CD4-positive, alpha-beta memory T cell (primary cell): ENCODE measurements around the gene TBC1D14. TPM values are rescaled to one million over a fixed set of nuclear protein-coding genes. Genes with fewer than 3 reads are reported as not detected.

ENCODE experiments used
- CTCF ChIA-PET: fragments of 350-600 bp; sonication (Branson Sonifier 250); formaldehyde crosslinking; loops from one replicate; lab custom pipeline; 2021; ENCODE audit warnings: inconsistent platforms; ENCODE audit not compliant: partially characterized antibody; lab: Charles Lee
- POLR2A ChIA-PET: fragments of 350-600 bp; sonication (Branson Sonifier 250); formaldehyde crosslinking; loops from one replicate; lab custom pipeline; 2021; ENCODE audit not compliant: partially characterized antibody; lab: Charles Lee
- DNase-seq, 5 donors: peaks; one replicate each; pipeline versions ENCODE4 v3.0.0 to v3.0.0-alpha.2; 2020 to 2022; ENCODE audit warnings: mixed read lengths in 1 of 5
- H3K27ac ChIP-seq: one replicate; pipeline ENCODE4 v1.7.0; 2013; ENCODE audit warnings: low read depth, low read length
- H3K27me3 ChIP-seq: 2 replicates; pipeline ENCODE4 v1.7.0; 2013; ENCODE audit warnings: mild to moderate bottlenecking, low read length, moderate library complexity; ENCODE audit not compliant: insufficient read depth
- H3K36me3 ChIP-seq: 2 replicates; pipeline ENCODE4 v1.7.0; 2013; ENCODE audit warnings: mild to moderate bottlenecking, low read length, moderate library complexity; ENCODE audit not compliant: insufficient read depth
- H3K4me1 ChIP-seq: 2 replicates; pipeline ENCODE4 v1.7.0; 2013; ENCODE audit warnings: mild to moderate bottlenecking, low read length, moderate library complexity; ENCODE audit not compliant: insufficient read depth
- H3K4me3 ChIP-seq, 2 donors: one replicate each; pipeline ENCODE4 v1.7.0; 2013; ENCODE audit warnings: low read length in 2 of 2, mild to moderate bottlenecking in 1 of 2
- H3K9me3 ChIP-seq, 2 donors: one replicate each; pipeline ENCODE4 v1.7.0; 2013; ENCODE audit warnings: low read length in 2 of 2, control low read depth in 1 of 2; ENCODE audit not compliant: control insufficient read depth in 1 of 2
- H3K27ac Mint-ChIP-seq, 7 donors: one replicate each; pipeline ENCODE4 v1.8.0; 2020 to 2021; ENCODE audit warnings: mixed read lengths in 7 of 7, mild to moderate bottlenecking in 6 of 7, inconsistent platforms in 3 of 7, moderate library complexity in 3 of 7
- H3K27me3 Mint-ChIP-seq, 2 donors: one replicate each; pipeline ENCODE4 v1.8.0; 2020 to 2021; ENCODE audit warnings: mixed read lengths in 2 of 2
- H3K36me3 Mint-ChIP-seq, 2 donors: one replicate each; pipeline ENCODE4 v1.8.0; 2020 to 2021; ENCODE audit warnings: mixed read lengths in 2 of 2, inconsistent platforms in 1 of 2, mild to moderate bottlenecking in 1 of 2
- H3K4me1 Mint-ChIP-seq, 4 donors: one replicate each; pipeline ENCODE4 v1.8.0; 2020 to 2021; ENCODE audit warnings: mixed read lengths in 4 of 4, mild to moderate bottlenecking in 1 of 4
- H3K4me3 Mint-ChIP-seq, 8 donors: one replicate each; pipeline ENCODE4 v1.8.0; 2020 to 2021; ENCODE audit warnings: mixed read lengths in 8 of 8, mild to moderate bottlenecking in 7 of 8, moderate library complexity in 6 of 8, inconsistent platforms in 3 of 8
- H3K9me3 Mint-ChIP-seq, 8 donors: one replicate each; pipeline ENCODE4 v1.8.0; 2020 to 2021; ENCODE audit warnings: mixed read lengths in 8 of 8, mild to moderate bottlenecking in 5 of 8, inconsistent platforms in 3 of 8, moderate library complexity in 1 of 8
- intact Hi-C: fragments of 100-400 bp; cut with micrococcal nuclease; formaldehyde crosslinking; loops from one replicate; pipeline ENCODE4 v1.15.1; 2023
- polyA plus RNA-seq, 2 donors: library from polyadenylated mRNA; unstranded; fragments of 300-500 nt; fragmentation: Illumina TruSeq; gene quantifications; one replicate each; pipeline ENCODE4 v1.2.3, GENCODE V29; 2021
- total RNA-seq, 2 experiments: library from RNA; stranded (reverse); gene quantifications; one replicate each; pipeline ENCODE4 v1.2.3, GENCODE V29; 2021

The TBC1D14 gene
- total and polyA plus RNA-seq, 4 experiments from 2014 or later: 40.7 to 80.7 (median 63.0) TPM

DNA sequence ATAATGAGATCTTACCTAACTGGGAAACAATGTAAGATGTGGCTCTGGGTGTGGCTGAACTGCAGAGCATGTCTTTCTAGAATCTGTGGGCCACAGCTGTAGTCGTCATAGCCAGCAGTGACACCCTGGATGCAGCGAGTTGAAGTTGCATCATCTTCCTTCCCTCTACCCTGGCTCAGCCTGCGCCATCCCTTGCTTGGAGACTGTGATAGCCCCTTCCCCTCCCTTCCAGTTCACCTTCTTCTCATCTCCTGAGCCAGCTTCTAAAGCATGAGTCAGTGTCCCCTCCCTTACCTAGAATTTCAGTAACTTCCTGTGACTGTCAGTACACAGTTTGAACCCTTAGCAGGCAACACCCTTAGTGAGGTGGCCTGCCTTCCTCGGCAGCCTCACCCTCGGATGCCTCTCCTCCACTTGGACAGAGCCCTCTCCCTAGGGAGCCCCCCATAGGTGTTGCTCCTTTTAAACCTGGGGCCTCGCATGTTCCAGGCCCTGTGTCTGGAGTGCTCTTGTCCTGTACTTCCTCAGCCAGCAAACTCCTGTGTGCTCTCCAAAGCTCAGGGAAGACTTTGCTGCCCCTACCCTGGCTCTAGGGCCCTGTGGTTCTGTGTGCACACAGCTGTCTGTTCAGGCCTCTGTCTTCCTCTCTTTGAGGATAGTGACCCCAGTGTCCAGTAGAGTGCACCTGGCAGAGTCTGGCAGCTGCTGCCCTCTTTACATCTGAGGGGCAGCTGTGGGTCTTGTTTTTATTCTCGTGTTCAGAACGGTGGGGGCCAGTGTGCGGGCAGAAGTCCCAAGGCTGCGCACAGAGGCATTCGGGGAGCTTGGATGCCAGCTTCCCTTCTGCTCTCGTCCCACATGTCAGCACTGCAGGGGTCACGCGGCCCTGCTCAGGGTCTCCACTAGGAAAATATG is 89.8 kb downstream of the TBC1D14 start:
- peaks cover 13 to 20% (median 15%) of the 10 kb centered on the region in 4 donors for H3K4me1 Mint-ChIP-seq
- peak in 4 of 5 donors; percentile 8 to 69 (median 37) for DNase-seq

DNA sequence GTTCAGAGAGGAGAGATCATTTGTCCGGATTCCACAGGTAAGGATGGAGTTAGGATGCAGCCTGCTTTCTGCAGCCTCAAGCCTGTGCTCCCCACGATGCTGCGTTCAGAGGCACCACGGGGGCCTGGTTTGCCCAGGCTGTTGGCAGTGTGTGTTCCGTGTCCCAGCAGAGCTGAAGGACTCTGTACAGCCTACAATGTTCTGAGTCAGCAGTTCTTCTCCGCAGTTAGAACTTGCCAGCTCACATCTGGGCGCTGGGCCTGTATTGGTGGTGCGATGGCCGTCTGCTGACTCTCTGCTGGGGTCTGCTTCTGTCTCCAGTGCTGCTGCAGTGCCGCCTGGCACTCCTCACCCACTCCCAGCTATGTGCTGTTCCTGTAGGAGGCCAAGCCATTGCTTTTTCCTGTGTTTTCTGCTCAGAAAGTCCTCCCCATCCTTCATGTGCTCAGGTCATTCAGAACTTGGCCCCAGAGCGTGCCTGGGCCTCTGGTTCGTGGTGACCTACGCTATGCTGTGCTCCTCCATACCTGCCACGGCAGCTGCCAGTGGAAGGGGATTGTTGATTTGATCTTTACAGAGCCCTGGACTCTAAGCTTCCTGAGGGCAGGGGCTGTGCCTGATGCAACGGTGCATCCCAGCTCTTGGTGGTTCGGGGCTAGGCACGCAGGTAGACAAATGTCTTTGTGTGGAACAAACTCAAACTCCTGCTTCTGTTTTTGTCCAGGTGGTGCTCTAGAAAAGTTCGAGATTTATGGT is 91.0 kb downstream of the TBC1D14 start:
- Mint-ChIP-seq H3K36me3 (peaks cover 55 to 71% of the 10 kb centered on the region in 2 donors), H3K27ac (peak overlapping the region in 5 of 7 donors; percentile 16 to 82 (median 44)), H3K4me1 (peaks cover 12 to 20% (median 15%) of the 10 kb centered on the region in 4 donors), H3K9me3 (peaks cover 0 to 2% (median 0%) of the 10 kb centered on the region in 8 donors), H3K4me3 (no peak overlapping the region), H3K27me3 (no peaks in the 10 kb centered on the region)
- no peak overlapping the region for H3K4me3 ChIP-seq
- H3K9me3 ChIP-seq: no peaks in the 10 kb centered on the region
- POLR2A ChIA-PET: no interaction called here
- CTCF ChIA-PET: interaction anchor here (1.8 kb wide), 1 partner anchor 8 kb away, joined by 4 read pairs; no protein-coding TSS in a partner anchor
- intact Hi-C loops: no loop called here
- peaks cover 17% of the 10 kb centered on the region for H3K4me1 ChIP-seq
- peaks cover 52% of the 10 kb centered on the region for H3K36me3 ChIP-seq
- H3K27me3 ChIP-seq: no peaks in the 10 kb centered on the region
- no peak for DNase-seq
- no peak overlapping the region for H3K27ac ChIP-seq

More for the DNA sequence above, 89.8 kb downstream of the TBC1D14 start:
- Mint-ChIP-seq H3K36me3 (peaks cover 55 to 75% of the 10 kb centered on the region in 2 donors), H3K27me3 (no peaks in the 10 kb centered on the region), H3K27ac (peak overlapping the region; percentile 49 to 93 (median 71)), H3K4me3 (peak overlapping the region in 7 of 8 donors; percentile 3 to 69 (median 44)), H3K9me3 (peaks cover 0 to 2% (median 0%) of the 10 kb centered on the region in 8 donors)
- CTCF ChIA-PET: interaction anchor here (0.8 kb wide), 1 partner anchor 25 kb away, joined by 3 read pairs; no protein-coding TSS in a partner anchor
- H3K36me3 ChIP-seq: peaks cover 51% of the 10 kb centered on the region
- H3K27ac ChIP-seq: no peak overlapping the region
- POLR2A ChIA-PET: interaction anchor here (1.0 to 1.3 kb wide), 2 partner anchors 12 to 68 kb away, joined by 3 to 6 read pairs; no protein-coding TSS in a partner anchor
- H3K4me1 ChIP-seq: peaks cover 17% of the 10 kb centered on the region
- no peaks in the 10 kb centered on the region for H3K27me3 ChIP-seq
- H3K4me3 ChIP-seq: no peak overlapping the region
- no peaks in the 10 kb centered on the region for H3K9me3 ChIP-seq
- intact Hi-C loops: no loop called here

DNA sequence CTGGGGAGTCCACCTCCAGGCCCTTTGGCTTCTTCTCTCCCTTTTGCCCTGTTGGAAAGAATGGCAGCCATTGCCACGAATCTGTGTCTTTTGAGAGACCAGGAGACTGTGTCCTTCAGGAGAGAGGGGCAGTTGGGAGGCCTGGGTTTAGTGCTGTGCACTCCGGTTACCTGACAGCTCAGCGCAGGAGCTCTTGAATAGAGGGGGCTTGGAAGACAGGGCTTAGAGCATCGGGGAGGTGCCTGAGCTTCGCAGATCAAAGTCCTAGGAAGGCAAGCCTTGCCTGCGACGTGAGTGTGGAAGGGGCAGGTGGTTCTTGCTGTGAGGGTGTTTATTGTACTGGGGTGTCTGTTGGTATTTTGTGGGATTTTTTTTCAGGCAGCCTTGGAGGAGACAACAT is 91.6 kb downstream of the TBC1D14 start:
- Histone ChIP-seq H3K4me3 (no peak overlapping the region), H3K4me1 (peaks cover 17% of the 10 kb centered on the region), H3K9me3 (no peaks in the 10 kb centered on the region), H3K36me3 (peaks cover 51% of the 10 kb centered on the region), H3K27ac (no peak overlapping the region), H3K27me3 (no peaks in the 10 kb centered on the region)
- Mint-ChIP-seq H3K4me3 (no peak overlapping the region), H3K27me3 (no peaks in the 10 kb centered on the region), H3K36me3 (peaks cover 55 to 76% of the 10 kb centered on the region in 2 donors), H3K9me3 (peaks cover 0 to 2% (median 0%) of the 10 kb centered on the region in 8 donors), H3K27ac (peak overlapping the region in 3 of 7 donors; percentile 35 to 46 (median 42)), H3K4me1 (peaks cover 12 to 20% (median 15%) of the 10 kb centered on the region in 4 donors)
- no peak for DNase-seq
- intact Hi-C loops: no loop called here
- ChIA-PET CTCF (interaction anchor here (1.8 kb wide), 1 partner anchor 9 kb away, joined by 4 read pairs; no protein-coding TSS in a partner anchor), POLR2A (no interaction called here)

- no peak for DNase-seq
- peaks cover 17% of the 10 kb centered on the region for H3K4me1 ChIP-seq
- no peak overlapping the region for H3K4me3 ChIP-seq
- H3K27me3 Mint-ChIP-seq: no peaks in the 10 kb centered on the region
- peaks cover 0 to 2% (median 0%) of the 10 kb centered on the region in 8 donors for H3K9me3 Mint-ChIP-seq
- peaks cover 12 to 20% (median 15%) of the 10 kb centered on the region in 4 donors for H3K4me1 Mint-ChIP-seq
- peaks cover 64 to 78% of the 10 kb centered on the region in 2 donors for H3K36me3 Mint-ChIP-seq
- ChIA-PET CTCF (no interaction called here), POLR2A (no interaction called here)
- peaks cover 57% of the 10 kb centered on the region for H3K36me3 ChIP-seq
- H3K27me3 ChIP-seq: no peaks in the 10 kb centered on the region
- H3K27ac ChIP-seq: no peak overlapping the region
- intact Hi-C loops: no loop called here
- peak overlapping the region in 2 of 7 donors; percentile 44 to 69 for H3K27ac Mint-ChIP-seq
- no peaks in the 10 kb centered on the region for H3K9me3 ChIP-seq
- no peak overlapping the region for H3K4me3 Mint-ChIP-seq
Measured at GRCh38 chr4:7002336-7002735, 92.7 kb downstream of the TBC1D14 start.

DNA sequence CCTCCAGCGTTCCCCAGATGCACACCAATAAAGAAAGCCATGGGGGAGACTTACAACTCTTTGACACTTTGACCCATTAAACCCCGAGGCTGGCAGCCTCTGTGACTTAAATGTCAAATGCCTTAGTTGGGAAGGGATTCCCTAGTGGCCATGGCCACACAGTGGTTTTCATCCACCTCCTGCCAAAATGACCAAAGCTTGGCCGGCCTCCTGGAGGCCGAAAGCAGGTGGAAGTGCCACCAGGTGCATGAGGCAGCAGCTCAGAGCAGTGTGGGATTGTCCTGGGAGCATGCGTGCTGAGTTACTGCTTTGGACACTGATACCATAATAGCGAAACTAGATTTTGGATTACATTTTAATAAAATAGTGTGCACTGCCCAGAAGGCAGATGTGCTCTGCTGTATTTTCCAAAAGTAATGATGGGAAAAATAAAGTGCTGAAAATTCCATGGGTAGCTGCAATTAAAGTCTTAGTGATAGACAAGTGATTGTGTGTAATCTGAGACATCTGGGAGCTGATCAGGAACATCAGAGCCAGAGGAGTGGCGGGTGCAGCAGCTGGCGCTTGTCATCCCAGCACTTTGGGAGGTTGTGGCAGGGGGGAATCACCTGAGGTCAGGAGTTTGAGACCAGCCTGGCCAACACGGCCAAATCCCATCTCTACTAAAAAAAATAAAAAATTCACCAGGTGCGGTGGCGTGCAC is 93.7 kb downstream of the TBC1D14 start:
- intact Hi-C loops: no loop called here
- CTCF ChIA-PET: no interaction called here
- H3K9me3 Mint-ChIP-seq: peaks cover 0 to 2% (median 0%) of the 10 kb centered on the region in 8 donors
- DNase-seq: no peak
- peaks cover 60 to 77% of the 10 kb centered on the region in 2 donors for H3K36me3 Mint-ChIP-seq
- H3K27me3 ChIP-seq: no peaks in the 10 kb centered on the region
- H3K27ac ChIP-seq: no peak overlapping the region
- peaks cover 16% of the 10 kb centered on the region for H3K4me1 ChIP-seq
- POLR2A ChIA-PET: interaction anchor here (0.5 to 1.0 kb wide), 2 partner anchors 15 to 105 kb away, joined by 3 to 4 read pairs; no protein-coding TSS in a partner anchor
- peaks cover 62% of the 10 kb centered on the region for H3K36me3 ChIP-seq
- H3K4me3 Mint-ChIP-seq: no peak overlapping the region
- no peaks in the 10 kb centered on the region for H3K9me3 ChIP-seq
- peak overlapping the region in 1 of 7 donors; percentile 64 for H3K27ac Mint-ChIP-seq
- H3K27me3 Mint-ChIP-seq: no peaks in the 10 kb centered on the region
- H3K4me3 ChIP-seq: no peak overlapping the region
- H3K4me1 Mint-ChIP-seq: peaks cover 10 to 20% (median 11%) of the 10 kb centered on the region in 4 donors

- Histone ChIP-seq H3K4me1 (peaks cover 10% of the 10 kb centered on the region), H3K4me3 (no peak overlapping the region), H3K27me3 (no peaks in the 10 kb centered on the region), H3K36me3 (peaks cover 65% of the 10 kb centered on the region), H3K27ac (no peak overlapping the region), H3K9me3 (no peaks in the 10 kb centered on the region)
- H3K36me3 Mint-ChIP-seq: peaks cover 58 to 76% of the 10 kb centered on the region in 2 donors
- no peak for DNase-seq
- CTCF ChIA-PET: no interaction called here
- peaks cover 0 to 2% (median 0%) of the 10 kb centered on the region in 8 donors for H3K9me3 Mint-ChIP-seq
- intact Hi-C loops: no loop called here
- H3K27ac Mint-ChIP-seq: peak overlapping the region in 1 of 7 donors; percentile 64
- peaks cover 9 to 18% (median 9%) of the 10 kb centered on the region in 4 donors for H3K4me1 Mint-ChIP-seq
- H3K4me3 Mint-ChIP-seq: no peak overlapping the region
- POLR2A ChIA-PET: interaction anchor here (1.0 kb wide), 1 partner anchor 15 kb away, joined by 4 read pairs; no protein-coding TSS in a partner anchor
- H3K27me3 Mint-ChIP-seq: no peaks in the 10 kb centered on the region
Measured at GRCh38 chr4:7003879-7004240, 94.2 kb downstream of the TBC1D14 start.
